NCI-H187 treated with DMSO at 0.1 percent for 48 hours (cell line): ENCODE data around the gene SLCO1A2.
"Not testable (repeated sequence)": the region's sequence is repeated elsewhere in the genome, so short reads cannot be mapped to it uniquely, and the experiment has no call there.

Experiments
- DNase-seq: peaks from one replicate; lab custom pipeline; 2025; lab: John Stamatoyannopoulos, UW

SLCO1A2 gene, protein sequence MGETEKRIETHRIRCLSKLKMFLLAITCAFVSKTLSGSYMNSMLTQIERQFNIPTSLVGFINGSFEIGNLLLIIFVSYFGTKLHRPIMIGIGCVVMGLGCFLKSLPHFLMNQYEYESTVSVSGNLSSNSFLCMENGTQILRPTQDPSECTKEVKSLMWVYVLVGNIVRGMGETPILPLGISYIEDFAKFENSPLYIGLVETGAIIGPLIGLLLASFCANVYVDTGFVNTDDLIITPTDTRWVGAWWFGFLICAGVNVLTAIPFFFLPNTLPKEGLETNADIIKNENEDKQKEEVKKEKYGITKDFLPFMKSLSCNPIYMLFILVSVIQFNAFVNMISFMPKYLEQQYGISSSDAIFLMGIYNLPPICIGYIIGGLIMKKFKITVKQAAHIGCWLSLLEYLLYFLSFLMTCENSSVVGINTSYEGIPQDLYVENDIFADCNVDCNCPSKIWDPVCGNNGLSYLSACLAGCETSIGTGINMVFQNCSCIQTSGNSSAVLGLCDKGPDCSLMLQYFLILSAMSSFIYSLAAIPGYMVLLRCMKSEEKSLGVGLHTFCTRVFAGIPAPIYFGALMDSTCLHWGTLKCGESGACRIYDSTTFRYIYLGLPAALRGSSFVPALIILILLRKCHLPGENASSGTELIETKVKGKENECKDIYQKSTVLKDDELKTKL

DNA sequence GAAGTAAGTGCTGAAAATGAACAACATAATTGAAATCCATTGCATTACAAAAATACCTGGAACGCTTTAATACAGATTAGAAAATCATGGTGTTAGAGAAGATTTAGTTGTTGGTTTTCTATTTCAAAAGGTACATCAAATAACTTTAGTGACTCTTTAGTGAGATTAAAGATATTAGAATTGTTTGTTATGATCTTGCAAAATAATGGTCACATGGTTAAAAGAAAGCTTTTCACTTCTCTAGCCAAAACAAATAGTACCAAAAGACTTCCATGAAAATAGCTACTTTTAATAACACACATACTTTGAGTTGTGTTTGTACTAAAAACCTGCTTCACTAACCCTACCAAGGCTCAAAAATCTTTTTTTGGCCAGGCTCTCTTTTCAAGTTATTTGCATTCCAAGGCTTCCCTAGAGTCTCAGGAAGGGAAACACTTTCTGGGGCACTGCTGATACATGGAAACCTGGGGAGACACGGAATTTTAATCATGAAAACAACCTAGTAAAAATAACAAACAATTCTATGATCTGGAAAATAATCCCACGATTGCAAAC, at the start of gene SLCO1A2:
SLCO1A2 (minus strand) TSS at position 147 of the 555 bp plus-strand sequence. CDS start 270 bp downstream, outside the sequence.
- no peak for DNase-seq

- no peak for DNase-seq
These were observed 49.5 kb upstream of the SLCO1A2 start for GRCh38 chr12:21384261-21384660.

GRCh38 chr12:21381320-21381719, 46.6 kb upstream of the SLCO1A2 start:
- DNase-seq, result not testable (repeated sequence)

DNA sequence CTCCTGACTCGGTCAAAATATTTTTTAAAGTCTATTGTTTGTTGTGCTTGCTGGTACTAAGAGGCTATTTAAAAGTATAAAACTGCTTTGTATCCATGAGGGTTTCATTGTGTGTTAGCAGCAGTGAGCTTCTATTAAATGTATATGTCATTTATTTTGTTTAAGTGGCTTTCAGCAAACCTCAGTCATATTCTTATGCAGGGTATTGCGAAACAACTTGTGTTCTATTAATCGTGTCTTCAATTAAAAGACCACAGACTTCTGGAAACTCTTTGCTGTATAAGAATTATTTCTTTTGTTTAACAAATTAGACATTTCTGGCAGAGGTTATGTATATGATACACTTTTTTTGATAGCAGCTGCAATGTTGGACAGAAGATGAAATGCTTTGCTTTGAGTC, 44.5 kb upstream of the SLCO1A2 start:
- DNase-seq, result no peak

GRCh38 chr12:21372602-21373001, 37.9 kb upstream of the SLCO1A2 start, which contains the start of gene IAPP:
Gene IAPP (plus strand): TSS chr12:21372902. CDS start chr12:21373352, 450 bp downstream.
- no peak for DNase-seq

DNA sequence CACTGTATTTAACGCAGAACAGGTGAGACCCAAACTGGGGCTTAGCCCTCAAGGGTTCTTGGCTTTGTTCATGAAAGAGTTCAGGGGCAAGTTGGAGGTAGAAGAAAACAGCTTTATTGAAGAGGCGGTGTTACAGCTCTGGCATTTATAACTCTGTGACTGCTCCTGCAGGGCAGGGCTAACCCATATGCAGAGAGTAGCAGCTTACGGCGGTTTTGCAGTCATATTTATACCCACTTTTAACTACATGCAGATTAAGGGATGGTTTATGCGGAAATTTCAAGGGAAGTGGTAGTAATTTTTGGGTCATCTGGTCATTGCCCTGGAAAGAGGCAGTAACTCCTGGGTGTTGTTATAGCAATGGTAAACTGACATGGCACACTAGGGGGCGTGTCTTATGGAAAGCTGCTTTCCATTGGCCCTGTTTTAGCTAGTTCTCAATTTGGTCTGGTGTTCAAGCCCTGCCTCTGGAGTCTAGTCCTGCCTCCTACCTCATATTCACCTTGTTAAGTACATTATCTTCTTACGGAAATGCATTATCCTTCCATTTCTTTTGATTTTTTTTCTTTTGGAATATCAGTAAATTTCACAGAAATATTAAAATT, 36.2 kb upstream of the SLCO1A2 start:
- DNase-seq, result no peak

DNA sequence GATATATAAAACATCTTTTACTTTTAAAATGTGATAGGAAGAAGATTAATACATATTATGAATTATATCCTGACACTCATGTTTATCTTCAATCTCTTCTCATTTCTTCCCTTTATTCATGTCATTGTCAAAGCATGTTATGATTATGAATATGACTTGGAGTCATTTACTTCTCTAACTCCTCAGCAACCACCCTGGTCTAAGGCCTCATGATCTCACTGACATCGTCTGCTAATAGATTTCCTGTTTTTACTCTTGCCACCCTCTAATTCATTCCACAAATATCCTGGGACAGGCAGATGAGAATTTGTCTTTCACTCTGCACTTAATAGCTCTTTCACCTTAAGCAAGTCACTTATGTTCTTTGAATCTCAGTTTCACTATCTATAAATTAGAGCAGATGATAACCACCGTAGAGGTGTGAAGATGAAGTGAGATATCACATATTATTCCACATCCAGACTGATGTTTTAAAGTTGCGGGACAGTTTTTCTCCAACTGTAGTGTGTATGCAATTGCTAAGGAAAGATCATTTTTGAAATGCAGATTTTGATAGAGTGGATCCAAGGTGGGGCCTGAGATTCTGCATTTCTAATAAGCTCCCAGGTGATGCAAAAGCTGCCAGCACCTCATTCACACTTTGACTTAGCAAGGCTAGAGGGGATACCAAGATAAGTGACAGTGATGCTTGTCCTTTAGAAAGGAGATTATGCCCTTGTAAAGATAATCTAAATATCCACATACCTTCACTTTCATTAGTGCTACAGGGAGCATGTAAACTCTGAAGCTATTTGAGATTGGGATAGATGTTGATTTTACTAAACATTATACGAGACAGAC, 34.6 kb upstream of the SLCO1A2 start:
- no peak for DNase-seq

DNA sequence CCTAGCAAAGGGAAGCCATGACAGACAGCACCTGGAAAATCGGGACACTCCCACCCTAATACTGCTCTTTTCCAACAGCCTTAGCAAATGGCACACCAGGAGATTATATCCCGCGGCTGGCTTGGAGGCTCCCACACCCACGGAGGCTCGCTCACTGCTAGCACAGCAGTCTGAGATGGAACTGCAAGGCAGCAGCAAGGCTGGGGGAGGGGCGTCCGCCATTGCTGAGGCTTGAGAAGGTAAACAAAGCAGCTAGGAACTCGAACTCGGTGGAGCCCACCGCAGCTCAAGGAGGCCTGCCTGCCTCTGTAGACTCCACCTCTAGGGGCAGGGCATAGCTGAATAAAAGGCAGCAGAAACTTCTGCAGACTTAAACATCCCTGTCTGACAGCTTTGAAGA, 25.9 kb upstream of the SLCO1A2 start:
- not testable (repeated sequence) for DNase-seq

DNA sequence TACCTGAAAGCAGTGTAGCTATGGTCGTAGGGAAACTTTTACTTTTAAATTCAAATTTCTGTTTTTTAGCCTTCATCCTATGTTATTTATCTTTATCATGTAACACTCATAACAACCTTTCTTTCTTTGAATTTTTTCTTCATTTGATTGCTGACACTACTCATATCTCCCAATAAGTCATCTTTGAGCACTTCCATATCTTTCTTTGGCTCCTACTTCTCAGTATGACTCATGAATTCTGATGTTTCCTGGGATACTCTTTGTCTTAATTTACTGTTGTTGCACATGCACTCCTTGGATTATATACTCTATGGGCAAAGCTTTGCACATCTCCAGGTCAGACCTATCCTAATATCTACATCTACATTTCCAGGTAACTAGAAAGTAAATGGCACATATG, 19.9 kb upstream of the SLCO1A2 start:
- no peak for DNase-seq

GRCh38 chr12:21353948-21354347, 19.2 kb upstream of the SLCO1A2 start:
- DNase-seq, result no peak

DNA sequence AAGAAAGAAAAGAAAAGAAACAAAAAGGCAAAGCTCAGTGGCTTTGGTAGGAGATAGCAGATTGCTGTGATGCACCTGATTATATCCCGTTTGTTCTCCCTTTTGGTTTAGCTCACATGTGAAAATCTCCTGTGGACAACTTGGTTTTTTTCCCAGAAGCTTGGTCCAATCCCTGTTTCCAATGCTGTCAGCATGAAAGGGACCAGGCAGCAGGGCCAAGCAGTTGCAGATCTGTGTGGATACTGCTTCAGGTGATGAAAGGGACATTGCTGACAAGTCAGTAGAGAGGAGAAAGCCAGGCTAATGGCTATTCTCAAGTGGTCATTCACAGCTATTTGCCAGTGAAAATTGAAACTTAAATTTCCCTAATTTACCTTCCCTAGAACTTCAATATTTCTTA, 18.8 kb upstream of the SLCO1A2 start:
- no peak for DNase-seq

- DNase-seq, result no peak
These were observed 16.3 kb upstream of the SLCO1A2 start for GRCh38 chr12:21350975-21351374.

DNA sequence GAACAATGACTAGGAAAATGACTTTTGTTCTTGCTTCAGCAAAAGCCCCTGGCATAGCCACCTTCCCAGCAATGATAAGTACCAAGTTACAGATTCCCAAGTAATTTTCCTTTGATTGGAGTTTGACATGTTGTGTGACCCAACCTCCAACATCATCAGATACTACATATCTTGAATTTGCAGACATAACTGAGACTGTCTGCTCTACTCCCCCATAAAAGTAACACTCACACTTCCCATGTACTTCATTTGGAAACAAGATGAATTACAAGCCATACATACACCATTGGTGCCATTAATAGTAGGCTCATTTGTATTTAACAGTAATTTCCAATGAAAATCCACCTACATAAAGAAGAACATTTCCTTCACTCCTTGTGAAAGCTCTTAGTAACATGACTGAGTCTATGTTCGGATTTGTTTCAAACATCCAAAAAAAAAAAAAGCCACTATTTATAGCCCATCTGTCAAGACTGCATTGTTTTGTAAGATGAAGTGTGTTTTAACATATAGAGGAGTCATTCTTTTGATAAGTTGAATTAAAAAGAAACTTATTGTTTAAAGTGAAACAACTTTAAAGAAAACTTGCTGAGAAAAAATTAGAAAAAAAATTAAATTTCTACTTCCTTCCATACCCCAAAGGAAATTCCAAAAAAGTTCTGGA, 12.0 kb upstream of the SLCO1A2 start:
- no peak for DNase-seq

- no peak for DNase-seq
These were observed 8.9 kb upstream of the SLCO1A2 start for GRCh38 chr12:21343636-21344035.

- no peak for DNase-seq
These were observed 7.1 kb upstream of the SLCO1A2 start for GRCh38 chr12:21341769-21342168.

DNA sequence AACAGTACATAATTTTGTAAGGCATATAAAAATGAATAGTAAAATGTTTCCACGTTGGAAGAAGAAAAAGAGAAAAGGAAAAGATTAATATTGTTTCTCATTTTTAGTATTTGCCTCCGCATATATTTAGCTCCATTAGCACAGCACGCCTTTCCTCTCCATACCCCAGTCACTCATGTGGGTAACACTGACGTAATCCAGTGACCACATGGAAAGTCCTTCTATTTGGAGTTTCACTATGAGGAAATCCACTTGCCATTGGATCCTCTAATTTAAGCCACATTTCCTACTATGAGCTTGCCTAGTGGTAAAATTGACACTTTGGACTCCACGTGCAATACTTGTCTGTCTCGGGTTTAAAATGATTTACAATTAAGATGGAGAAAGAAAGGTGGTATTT, 5.7 kb upstream of the SLCO1A2 start:
- no peak for DNase-seq

DNA sequence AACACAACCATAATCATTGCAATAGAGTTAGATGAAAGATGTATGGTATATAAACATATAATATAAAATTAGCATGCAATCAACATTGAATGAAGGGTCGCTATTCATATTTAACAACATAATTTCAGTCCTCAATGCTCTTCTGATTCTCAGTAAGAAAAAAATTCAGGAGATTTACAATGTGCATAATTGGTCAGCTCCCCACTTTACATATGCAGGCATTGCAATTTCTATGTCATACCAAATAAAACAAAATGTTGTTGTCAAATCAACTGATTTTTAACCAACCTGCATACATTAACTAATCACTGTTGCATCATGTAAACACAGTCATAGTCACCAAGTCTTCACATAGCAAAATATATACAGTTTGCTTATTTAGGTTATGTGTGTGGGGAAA, 5.2 kb upstream of the SLCO1A2 start:
- DNase-seq, result no peak

DNA sequence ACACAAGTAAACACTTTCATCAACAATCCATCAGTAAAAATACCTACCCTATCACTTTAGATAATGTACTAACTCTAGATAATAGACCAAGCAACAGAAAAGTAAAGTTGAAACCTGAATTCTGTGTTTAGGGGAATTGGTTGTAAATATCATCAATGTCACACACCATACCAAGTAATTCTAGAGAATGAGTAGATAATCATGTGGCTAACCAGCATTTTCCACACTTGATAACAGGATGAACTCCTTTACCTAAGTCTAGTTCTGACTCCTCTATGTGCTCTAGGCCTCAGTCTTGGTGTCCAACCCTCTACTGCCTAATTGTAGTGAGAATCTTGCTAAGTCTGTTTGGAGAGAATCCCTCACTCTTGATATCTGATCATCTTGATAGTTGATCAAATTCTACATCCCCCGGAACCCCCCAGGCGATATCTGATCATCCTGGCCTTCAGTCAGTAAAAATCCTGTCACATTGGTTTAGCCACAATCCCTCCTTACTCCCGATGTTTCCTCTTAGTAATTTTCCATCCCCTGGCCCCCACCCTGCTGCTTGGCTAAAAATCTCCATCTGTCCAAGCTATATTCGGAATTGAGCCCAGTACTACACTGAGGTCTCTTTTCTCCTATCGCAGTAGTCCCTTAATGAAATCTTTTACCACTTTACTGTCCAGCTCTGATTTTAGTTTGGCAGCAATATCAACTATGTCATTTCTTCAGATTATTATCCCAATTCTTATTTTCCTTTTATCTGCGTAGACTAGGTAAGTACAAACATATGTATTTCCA, 3.4 kb upstream of the SLCO1A2 start:
- no peak for DNase-seq

- no peak for DNase-seq
These were observed 2.7 kb upstream of the SLCO1A2 start for GRCh38 chr12:21337453-21337852.

DNA sequence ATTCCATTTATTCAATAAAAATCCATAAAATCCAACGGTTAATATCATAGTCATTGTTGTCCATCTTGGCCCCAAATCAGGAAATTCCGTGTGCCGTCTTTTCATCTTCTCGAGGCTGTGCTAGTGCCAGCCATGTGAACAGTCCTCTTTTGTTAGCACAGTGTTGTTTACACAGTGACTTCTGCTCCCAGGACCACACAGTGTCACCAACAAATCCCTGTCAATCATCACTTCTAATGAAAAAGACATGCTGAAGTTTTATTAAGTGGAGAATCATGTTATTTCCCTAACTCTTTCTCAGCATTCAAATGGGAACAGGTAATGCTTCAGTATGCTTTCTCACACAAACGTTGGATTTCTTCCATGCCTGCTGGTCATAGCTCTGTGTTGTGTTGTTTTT, 1.9 kb upstream of the SLCO1A2 start:
- DNase-seq, result no peak
